Nephron (organoid): Measurements from ENCODE around the gene LALBA.

Experiments
- H3K27ac Mint-ChIP-seq, 3 experiments: 2 replicates each; pipeline ENCODE4 v1.8.0; 2020; ENCODE audit warnings: mixed read lengths in 3 of 3, mild to moderate bottlenecking in 2 of 3, moderate library complexity in 1 of 3
- H3K27me3 Mint-ChIP-seq: 2 replicates; pipeline ENCODE4 v1.8.0; 2021; ENCODE audit warnings: low read depth, mild to moderate bottlenecking, moderate library complexity, mixed read lengths
- H3K36me3 Mint-ChIP-seq: 2 replicates; pipeline ENCODE4 v1.8.0; 2020; ENCODE audit warnings: low read depth, mixed read lengths
- H3K4me1 Mint-ChIP-seq: 2 replicates; pipeline ENCODE4 v1.8.0; 2020; ENCODE audit warnings: mixed read lengths
- H3K4me3 Mint-ChIP-seq, 3 experiments: 2 replicates each; pipeline ENCODE4 v1.8.0; 2020; ENCODE audit warnings: mild to moderate bottlenecking in 3 of 3, mixed read lengths in 3 of 3, moderate library complexity in 2 of 3
- H3K9me3 Mint-ChIP-seq: 2 replicates; pipeline ENCODE4 v1.8.0; 2020; ENCODE audit warnings: mixed read lengths
- TF ChIP-seq, protein P1 (sequence below), 3 experiments: fragments of 200-600 bp; sonication (generic); IDR thresholded peaks; one replicate each; pipeline ENCODE4 v1.5.0; 2021; ENCODE audit warnings: antibody characterized with exemption in 3 of 3; ENCODE audit not compliant: unreplicated experiment in 3 of 3

The LALBA gene

DNA sequence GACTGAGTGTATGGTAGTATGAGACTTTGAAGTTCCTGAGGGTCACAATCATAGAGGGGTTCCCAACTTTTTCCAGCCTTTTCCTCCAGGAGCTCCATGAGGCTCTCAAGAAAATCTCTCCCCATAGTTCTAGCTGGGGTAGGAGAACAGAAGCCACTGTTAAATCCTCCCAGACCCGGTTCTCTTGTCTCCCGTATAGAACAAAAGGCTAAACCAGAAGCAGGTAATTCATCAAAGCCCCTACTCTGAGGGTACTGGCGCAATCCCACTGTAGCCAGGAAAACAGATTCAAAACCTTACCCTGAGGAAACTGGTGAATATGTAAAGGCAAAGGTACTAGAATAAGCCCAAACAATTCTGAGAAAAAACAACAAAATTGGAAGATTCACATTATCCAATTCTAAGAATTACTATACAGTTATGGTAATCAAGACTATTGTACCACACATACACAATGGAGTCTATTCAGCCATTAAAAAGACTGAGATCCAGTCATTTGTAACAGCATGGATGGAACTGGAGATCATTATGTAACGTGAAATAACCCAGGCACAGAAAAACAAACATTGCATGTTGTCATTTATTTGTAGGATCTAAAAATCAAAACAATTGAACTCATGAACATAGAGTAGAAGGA, 23.9 kb downstream of the LALBA start:
- H3K4me3 Mint-ChIP-seq, result no peak overlapping the region
- H3K36me3 Mint-ChIP-seq, result no peaks in the 10 kb centered on the region
- H3K4me1 Mint-ChIP-seq, result no peaks in the 10 kb centered on the region
- TF ChIP-seq, protein P1, sequence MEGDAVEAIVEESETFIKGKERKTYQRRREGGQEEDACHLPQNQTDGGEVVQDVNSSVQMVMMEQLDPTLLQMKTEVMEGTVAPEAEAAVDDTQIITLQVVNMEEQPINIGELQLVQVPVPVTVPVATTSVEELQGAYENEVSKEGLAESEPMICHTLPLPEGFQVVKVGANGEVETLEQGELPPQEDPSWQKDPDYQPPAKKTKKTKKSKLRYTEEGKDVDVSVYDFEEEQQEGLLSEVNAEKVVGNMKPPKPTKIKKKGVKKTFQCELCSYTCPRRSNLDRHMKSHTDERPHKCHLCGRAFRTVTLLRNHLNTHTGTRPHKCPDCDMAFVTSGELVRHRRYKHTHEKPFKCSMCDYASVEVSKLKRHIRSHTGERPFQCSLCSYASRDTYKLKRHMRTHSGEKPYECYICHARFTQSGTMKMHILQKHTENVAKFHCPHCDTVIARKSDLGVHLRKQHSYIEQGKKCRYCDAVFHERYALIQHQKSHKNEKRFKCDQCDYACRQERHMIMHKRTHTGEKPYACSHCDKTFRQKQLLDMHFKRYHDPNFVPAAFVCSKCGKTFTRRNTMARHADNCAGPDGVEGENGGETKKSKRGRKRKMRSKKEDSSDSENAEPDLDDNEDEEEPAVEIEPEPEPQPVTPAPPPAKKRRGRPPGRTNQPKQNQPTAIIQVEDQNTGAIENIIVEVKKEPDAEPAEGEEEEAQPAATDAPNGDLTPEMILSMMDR (IDR thresholded peaks at IDR 0.05; ENCODE audit: unreplicated experiment in 3 of 3), result no peak
- H3K27me3 Mint-ChIP-seq, result no peaks in the 10 kb centered on the region
- peaks cover 12% of the 10 kb centered on the region for H3K9me3 Mint-ChIP-seq
- no peak overlapping the region for H3K27ac Mint-ChIP-seq

DNA sequence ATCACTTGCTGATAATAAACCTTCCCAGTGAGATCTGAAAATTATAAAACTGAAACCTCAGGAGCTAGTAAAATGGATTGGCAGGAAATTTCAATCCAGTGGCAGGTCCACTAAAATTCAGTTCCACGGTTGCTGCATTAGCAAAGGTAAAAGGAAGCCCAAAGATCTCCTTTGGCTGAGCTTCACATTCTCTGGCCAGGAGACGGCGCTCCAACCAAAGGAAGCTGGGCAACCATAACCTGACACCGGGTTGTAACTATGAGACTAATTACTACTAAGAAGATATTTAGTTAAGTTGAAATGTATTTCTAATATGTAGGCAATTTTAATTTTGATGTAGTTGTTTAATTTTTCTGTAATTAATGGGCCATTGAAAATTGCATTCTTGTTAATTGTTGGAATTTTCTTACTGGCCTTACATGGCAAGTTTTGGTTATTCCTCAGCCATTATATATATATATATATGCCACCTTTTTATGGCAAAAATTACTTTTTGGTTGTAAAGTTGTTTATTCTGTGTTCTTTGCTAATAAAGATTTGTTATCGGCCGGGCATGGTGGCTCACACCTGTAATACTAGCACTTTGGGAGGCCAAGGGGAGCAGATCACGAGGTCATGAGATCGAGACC, 27.4 kb downstream of the LALBA start:
- H3K27me3 Mint-ChIP-seq, result peaks cover 3% of the 10 kb centered on the region
- H3K4me3 Mint-ChIP-seq, result no peak overlapping the region
- TF ChIP-seq, protein P1 (IDR thresholded peaks at IDR 0.05; ENCODE audit: unreplicated experiment in 3 of 3), result peak in 1 of 3 experiments; percentile 40
- H3K9me3 Mint-ChIP-seq, result peaks cover under 1% of the 10 kb centered on the region
- no peaks in the 10 kb centered on the region for H3K36me3 Mint-ChIP-seq
- H3K27ac Mint-ChIP-seq, result no peak overlapping the region
- no peaks in the 10 kb centered on the region for H3K4me1 Mint-ChIP-seq

DNA sequence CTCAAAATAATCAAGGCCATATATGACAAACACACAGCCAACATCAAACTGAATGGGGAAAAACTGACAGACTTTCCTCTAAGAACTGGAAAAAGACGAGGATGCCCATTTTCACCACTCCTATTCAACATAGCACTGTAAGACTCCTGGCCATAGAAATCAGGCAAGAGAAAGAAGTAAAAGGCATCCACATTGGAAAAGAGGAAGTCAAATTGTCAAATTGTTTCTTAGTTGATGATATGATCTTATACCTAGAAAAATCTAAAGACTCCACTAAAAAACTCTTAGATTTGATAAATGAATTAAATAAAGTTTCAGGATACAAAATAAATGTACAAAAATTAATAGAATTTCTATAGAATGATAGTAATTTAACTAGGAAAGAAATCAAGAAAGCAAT, 33.2 kb downstream of the LALBA start:
- Mint-ChIP-seq H3K36me3 (no peaks in the 10 kb centered on the region), H3K27ac (no peak overlapping the region), H3K9me3 (peaks cover 13% of the 10 kb centered on the region), H3K4me3 (no peak overlapping the region), H3K4me1 (no peaks in the 10 kb centered on the region), H3K27me3 (peaks cover 7% of the 10 kb centered on the region)
- TF ChIP-seq, protein P1 (IDR thresholded peaks at IDR 0.05; ENCODE audit: unreplicated experiment in 3 of 3), result no peak

DNA sequence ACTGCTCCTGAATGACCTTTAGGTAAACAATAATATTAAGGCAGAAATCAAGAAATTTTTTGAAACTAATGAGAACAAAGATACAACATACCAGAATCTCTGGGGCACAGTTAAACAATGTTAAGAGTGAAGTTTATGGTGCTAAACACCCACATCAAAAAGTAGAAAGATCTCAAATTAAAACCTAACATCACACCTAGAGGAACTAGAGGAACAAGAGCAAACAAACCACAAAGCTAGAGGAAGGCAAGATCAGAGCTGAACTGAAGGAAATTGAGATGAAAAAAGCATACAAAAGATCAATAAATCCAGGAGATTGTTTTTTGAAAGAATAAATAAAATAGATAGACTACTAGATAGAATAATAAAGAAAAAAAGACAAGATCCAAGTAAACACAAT, 37.2 kb downstream of the LALBA start:
- peaks cover 4% of the 10 kb centered on the region for H3K27me3 Mint-ChIP-seq
- H3K36me3 Mint-ChIP-seq, result no peaks in the 10 kb centered on the region
- no peaks in the 10 kb centered on the region for H3K4me1 Mint-ChIP-seq
- peaks cover 13% of the 10 kb centered on the region for H3K9me3 Mint-ChIP-seq
- no peak overlapping the region for H3K27ac Mint-ChIP-seq
- TF ChIP-seq, protein P1 (IDR thresholded peaks at IDR 0.05; ENCODE audit: unreplicated experiment in 3 of 3), result no peak
- no peak overlapping the region for H3K4me3 Mint-ChIP-seq

DNA sequence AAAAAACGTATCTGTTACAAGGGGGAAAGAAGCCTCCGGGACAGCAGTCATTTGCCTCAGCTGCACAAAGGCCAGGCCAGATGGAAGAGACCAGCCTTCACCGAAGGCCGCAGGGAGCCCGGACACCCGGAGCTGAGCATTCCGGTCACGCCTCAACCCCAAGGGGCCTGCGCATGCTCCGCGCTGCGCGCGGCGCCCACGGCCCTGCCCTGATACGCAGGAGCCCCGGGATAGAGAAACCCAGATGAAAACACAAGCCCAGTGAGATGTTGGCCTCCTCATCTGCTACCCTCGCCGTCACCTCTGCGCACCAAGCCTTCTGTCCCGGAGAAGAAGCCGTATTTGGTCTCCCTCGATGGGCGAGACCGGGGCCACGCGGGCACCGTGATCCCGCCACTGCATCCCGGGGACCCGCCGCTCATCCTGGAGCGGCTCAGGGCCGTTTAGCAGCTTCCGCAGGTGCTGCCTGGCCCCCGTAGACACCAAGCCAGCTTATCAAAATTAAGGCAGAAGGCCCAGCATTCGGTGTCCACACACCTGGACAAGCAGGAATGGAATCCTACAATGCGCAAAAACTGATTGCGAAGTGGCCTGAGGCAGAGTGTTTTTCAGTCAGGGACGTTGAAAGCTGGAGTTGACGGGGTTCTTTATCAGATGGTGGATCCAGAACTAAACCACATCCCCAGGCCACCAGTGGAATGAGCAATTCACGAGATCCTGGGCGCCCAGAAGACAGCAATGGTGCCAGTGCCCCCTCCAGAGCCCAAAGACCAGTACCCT, 41.8 kb downstream of the LALBA start:
- Mint-ChIP-seq H3K27ac (no peak overlapping the region), H3K9me3 (no peaks in the 10 kb centered on the region), H3K4me3 (no peak overlapping the region), H3K36me3 (no peaks in the 10 kb centered on the region), H3K27me3 (no peaks in the 10 kb centered on the region), H3K4me1 (no peaks in the 10 kb centered on the region)
- TF ChIP-seq, protein P1 (IDR thresholded peaks at IDR 0.05; ENCODE audit: unreplicated experiment in 3 of 3), result no peak
